LNCAP (cell line): ENCODE results near the gene REV3L.

Experiments used
- CTCF ChIP-seq: fragments of 450-650 bp; IDR thresholded peaks from 2 replicates; pipeline ENCODE4 v1.5.1; 2017; ENCODE audit warnings: mild to moderate bottlenecking

REV3L gene

GRCh38 chr6:111399626-111400025 lies 83.4 kb downstream of the REV3L start:
- TF ChIP-seq CTCF = no peak

- TF ChIP-seq CTCF = no peak
Measured at GRCh38 chr6:111388681-111389080, 94.3 kb downstream of the REV3L start.

GRCh38 chr6:111382476-111383294 lies 100.3 kb downstream of the REV3L start:
- TF ChIP-seq CTCF = no peak

- no peak for TF ChIP-seq CTCF
Measured at GRCh38 chr6:111381728-111382127, 101.3 kb downstream of the REV3L start.

- TF ChIP-seq CTCF = no peak
Measured at GRCh38 chr6:111381123-111381522, 101.9 kb downstream of the REV3L start.

GRCh38 chr6:111379831-111380230 lies 103.2 kb downstream of the REV3L start:
- TF ChIP-seq CTCF = no peak

GRCh38 chr6:111379302-111379701 lies 103.7 kb downstream of the REV3L start:
- no peak for TF ChIP-seq CTCF
